ENCODE data around the gene NET1. TPM values are rescaled to one million over a fixed set of nuclear protein-coding genes. Genes with fewer than 3 reads are reported as not detected.

NET1 gene
- polyA plus RNA-seq, 1 of the 3 experiments (the other 2 are of a cell fraction) = 4.7 TPM

DNA sequence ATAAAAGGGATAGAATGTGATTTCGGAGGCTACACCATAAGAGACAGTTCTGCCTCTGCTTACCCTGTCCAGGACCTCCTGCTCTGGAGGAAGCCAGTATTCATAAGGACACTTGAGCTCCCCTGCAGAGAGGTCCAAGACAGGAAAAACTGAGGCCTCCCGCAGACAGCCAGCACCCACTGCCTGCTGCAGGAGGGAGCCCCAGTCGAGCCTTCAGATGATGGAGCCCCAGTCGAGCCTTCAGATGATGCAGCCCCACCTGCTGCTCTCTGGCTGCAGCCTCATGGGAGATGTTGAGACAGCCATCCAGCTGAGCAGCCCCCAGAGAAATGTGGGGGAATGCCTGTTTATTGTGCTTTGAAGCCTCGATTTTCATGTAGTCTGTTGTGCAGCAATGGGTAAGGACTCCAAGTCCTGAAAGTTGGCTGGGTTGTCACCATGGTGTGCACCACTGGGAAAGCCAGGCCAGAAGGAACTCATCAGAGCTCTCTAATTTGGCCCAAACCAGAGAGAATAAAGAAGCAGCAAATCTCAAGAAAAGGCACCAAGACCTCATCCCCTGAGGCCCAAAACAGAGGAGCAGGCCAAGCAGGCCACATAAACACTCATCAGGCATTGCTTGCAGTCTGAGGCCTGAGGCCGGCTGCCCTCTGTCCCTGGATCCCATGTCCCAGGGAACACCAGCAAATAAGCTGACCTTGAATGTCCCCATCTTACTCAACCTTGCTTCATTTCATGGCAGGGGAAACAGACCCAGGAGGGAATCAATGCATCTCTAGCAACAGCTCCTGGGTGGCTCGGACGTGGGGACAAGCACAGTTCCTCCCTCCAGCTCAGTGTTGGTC is 56.1 kb downstream of the NET1 start:
- Histone ChIP-seq H3K4me2 (no peak overlapping the region), H3K9ac (no peak overlapping the region), H3K4me1 (ENCODE audit: control insufficient read depth in 1 of 2, insufficient read depth in 2 of 2, low read depth in 1 of 2, low read length in 1 of 2) (peaks cover 0 to 8% of the 10 kb centered on the region in 2 experiments; a peak in 1 of 4 replicates), H3K4me3 (ENCODE audit: low read depth in 2 of 2, low read length in 1 of 2) (no peak overlapping the region), H3K9me2 (no peaks in the 10 kb centered on the region), H3K79me2 (ENCODE audit: insufficient read depth) (no peaks in the 10 kb centered on the region), H3K27me3 (ENCODE audit: insufficient read depth) (no peaks in the 10 kb centered on the region), H3K9me3 (no peaks in the 10 kb centered on the region), H3K27ac (ENCODE audit: low read depth in 2 of 2, low read length in 1 of 2) (no peak overlapping the region), H3F3A (replicated peaks; ENCODE audit: insufficient read depth) (no peaks in the 10 kb centered on the region), H3K36me3 (replicated peaks in 1 of 2; ENCODE audit: control insufficient read depth in 1 of 2, insufficient read depth in 2 of 2, low read length in 1 of 2) (no peaks in the 10 kb centered on the region), H2AFZ (ENCODE audit: low read depth) (no peak overlapping the region), H4K20me1 (ENCODE audit: insufficient read depth) (no peaks in the 10 kb centered on the region)
- 54% methylated on average over 6 of the region's 8 CpGs for WGBS (ENCODE audit: low lambda C conversion rate)
- CTCF ChIA-PET = interaction anchor here (2.8 kb wide), 1 partner anchor 27 kb away, joined by 11 read pairs; no protein-coding TSS in a partner anchor
- TF ChIP-seq RFX5 (IDR thresholded peaks at IDR 0.05; ENCODE audit: low read length) (no peak), RXRA (IDR thresholded peaks at IDR 0.05; ENCODE audit: borderline replicate concordance, low read depth) (no peak), ELF1 (IDR thresholded peaks at IDR 0.05) (no peak), FOXM1 (IDR thresholded peaks at IDR 0.05; ENCODE audit: low read depth) (no peak), MEF2A (IDR thresholded peaks at IDR 0.05; ENCODE audit: borderline replicate concordance, low read depth) (no peak), GABPA (IDR thresholded peaks at IDR 0.05; ENCODE audit: low read depth) (no peak), SMC3 (IDR thresholded peaks at IDR 0.05; ENCODE audit: low read depth, low read length) (no peak), GATA2 (CRISPR knock-in tag; IDR thresholded peaks at IDR 0.05) (no peak), EZH2phosphoT487 (IDR thresholded peaks at IDR 0.05; ENCODE audit: borderline replicate concordance, low read depth) (no peak), NFIC (IDR thresholded peaks at IDR 0.05; ENCODE audit: borderline replicate concordance) (no peak)
- TF ChIP-seq, protein P1, sequence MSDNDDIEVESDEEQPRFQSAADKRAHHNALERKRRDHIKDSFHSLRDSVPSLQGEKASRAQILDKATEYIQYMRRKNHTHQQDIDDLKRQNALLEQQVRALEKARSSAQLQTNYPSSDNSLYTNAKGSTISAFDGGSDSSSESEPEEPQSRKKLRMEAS (IDR thresholded peaks at IDR 0.05; ENCODE audit: low read depth) = no peak
- TF ChIP-seq, protein P2, sequence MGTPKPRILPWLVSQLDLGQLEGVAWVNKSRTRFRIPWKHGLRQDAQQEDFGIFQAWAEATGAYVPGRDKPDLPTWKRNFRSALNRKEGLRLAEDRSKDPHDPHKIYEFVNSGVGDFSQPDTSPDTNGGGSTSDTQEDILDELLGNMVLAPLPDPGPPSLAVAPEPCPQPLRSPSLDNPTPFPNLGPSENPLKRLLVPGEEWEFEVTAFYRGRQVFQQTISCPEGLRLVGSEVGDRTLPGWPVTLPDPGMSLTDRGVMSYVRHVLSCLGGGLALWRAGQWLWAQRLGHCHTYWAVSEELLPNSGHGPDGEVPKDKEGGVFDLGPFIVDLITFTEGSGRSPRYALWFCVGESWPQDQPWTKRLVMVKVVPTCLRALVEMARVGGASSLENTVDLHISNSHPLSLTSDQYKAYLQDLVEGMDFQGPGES (IDR thresholded peaks at IDR 0.05; ENCODE audit: low read depth, low read length) = no peak
- TF ChIP-seq, protein P3, sequence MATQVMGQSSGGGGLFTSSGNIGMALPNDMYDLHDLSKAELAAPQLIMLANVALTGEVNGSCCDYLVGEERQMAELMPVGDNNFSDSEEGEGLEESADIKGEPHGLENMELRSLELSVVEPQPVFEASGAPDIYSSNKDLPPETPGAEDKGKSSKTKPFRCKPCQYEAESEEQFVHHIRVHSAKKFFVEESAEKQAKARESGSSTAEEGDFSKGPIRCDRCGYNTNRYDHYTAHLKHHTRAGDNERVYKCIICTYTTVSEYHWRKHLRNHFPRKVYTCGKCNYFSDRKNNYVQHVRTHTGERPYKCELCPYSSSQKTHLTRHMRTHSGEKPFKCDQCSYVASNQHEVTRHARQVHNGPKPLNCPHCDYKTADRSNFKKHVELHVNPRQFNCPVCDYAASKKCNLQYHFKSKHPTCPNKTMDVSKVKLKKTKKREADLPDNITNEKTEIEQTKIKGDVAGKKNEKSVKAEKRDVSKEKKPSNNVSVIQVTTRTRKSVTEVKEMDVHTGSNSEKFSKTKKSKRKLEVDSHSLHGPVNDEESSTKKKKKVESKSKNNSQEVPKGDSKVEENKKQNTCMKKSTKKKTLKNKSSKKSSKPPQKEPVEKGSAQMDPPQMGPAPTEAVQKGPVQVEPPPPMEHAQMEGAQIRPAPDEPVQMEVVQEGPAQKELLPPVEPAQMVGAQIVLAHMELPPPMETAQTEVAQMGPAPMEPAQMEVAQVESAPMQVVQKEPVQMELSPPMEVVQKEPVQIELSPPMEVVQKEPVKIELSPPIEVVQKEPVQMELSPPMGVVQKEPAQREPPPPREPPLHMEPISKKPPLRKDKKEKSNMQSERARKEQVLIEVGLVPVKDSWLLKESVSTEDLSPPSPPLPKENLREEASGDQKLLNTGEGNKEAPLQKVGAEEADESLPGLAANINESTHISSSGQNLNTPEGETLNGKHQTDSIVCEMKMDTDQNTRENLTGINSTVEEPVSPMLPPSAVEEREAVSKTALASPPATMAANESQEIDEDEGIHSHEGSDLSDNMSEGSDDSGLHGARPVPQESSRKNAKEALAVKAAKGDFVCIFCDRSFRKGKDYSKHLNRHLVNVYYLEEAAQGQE (IDR thresholded peaks at IDR 0.05; ENCODE audit: low read depth, low read length) = no peak
- DNase-seq = no peak
- POLR2A ChIA-PET = no interaction called here
